Natural killer cell (primary cell): ENCODE results near the gene FLNA. TPM values are rescaled to one million over a fixed set of nuclear protein-coding genes. Genes with fewer than 3 reads are reported as not detected.

Source experiments
- ATAC-seq, 3 donors: fragments of 150-1000 bp in 2 of 3; fragments of 200-7000 bp in 1 of 3; cut with Tn5 transposase; 1 replicate in 1 of 3; 2 replicates in 2 of 3; pipeline ENCODE4 v1.10.0; 2021; ENCODE audit warnings: mild to moderate bottlenecking in 2 of 3, moderate library complexity in 2 of 3
- DNase-seq, 2 donors: peaks; one replicate each; pipeline versions ENCODE4 v3.0.0 to v3.0.0-alpha.2; 2013 to 2021; ENCODE audit warnings: mixed read lengths in 1 of 2
- H3K27ac ChIP-seq: one replicate; pipeline ENCODE4 v1.5.1; 2013; ENCODE audit warnings: mild to moderate bottlenecking, low read length
- H3K27me3 ChIP-seq: one replicate; pipeline ENCODE4 v1.6.1; 2013; ENCODE audit warnings: low read length; ENCODE audit not compliant: control insufficient read depth, insufficient read depth
- H3K36me3 ChIP-seq: one replicate; pipeline ENCODE4 v1.6.1; 2013; ENCODE audit warnings: low read length; ENCODE audit not compliant: control insufficient read depth, insufficient read depth
- H3K4me1 ChIP-seq: one replicate; pipeline ENCODE4 v1.6.1; 2013; ENCODE audit warnings: low read length; ENCODE audit not compliant: control insufficient read depth, insufficient read depth
- H3K4me3 ChIP-seq: one replicate; pipeline ENCODE4 v1.5.1; 2013; ENCODE audit warnings: low read length
- H3K9me3 ChIP-seq: one replicate; pipeline ENCODE4 v1.6.1; 2013; ENCODE audit warnings: low read length; ENCODE audit not compliant: control insufficient read depth, insufficient read depth
- H3K27ac Mint-ChIP-seq, 2 donors: one replicate each; pipeline ENCODE4 v1.8.0; 2022; ENCODE audit warnings: mild to moderate bottlenecking in 2 of 2, mixed read lengths in 2 of 2, moderate library complexity in 1 of 2
- H3K27me3 Mint-ChIP-seq, 2 donors: one replicate each; pipeline ENCODE4 v1.8.0; 2022; ENCODE audit warnings: low read depth in 2 of 2, mixed read lengths in 2 of 2
- H3K36me3 Mint-ChIP-seq: one replicate; pipeline ENCODE4 v1.8.0; 2022; ENCODE audit warnings: mixed read lengths
- H3K4me1 Mint-ChIP-seq, 2 donors: one replicate each; pipeline ENCODE4 v1.8.0; 2022; ENCODE audit warnings: mixed read lengths in 2 of 2
- H3K4me3 Mint-ChIP-seq: one replicate; pipeline ENCODE4 v1.8.0; 2022; ENCODE audit warnings: mild to moderate bottlenecking, moderate library complexity, mixed read lengths
- H3K9me3 Mint-ChIP-seq, 2 donors: one replicate each; pipeline ENCODE4 v1.8.0; 2022; ENCODE audit warnings: mixed read lengths in 2 of 2
- CTCF ChIP-seq: fragments of 200-600 bp; IDR thresholded peaks from one replicate; pipeline ENCODE4 v1.8.0; 2022; ENCODE audit warnings: antibody characterized with exemption
- WGBS: methylation state at CpG from one replicate; pipeline ENCODE4 v1.1.7; 2013; ENCODE audit warnings: missing lambda C conversion rate; ENCODE audit not compliant: insufficient coverage; 5-methylcytosine and 5-hydroxymethylcytosine counted together
- intact Hi-C: fragments of 100-400 bp; cut with micrococcal nuclease; formaldehyde crosslinking; loops from one replicate; pipeline ENCODE4 v1.14.2; 2022
- total RNA-seq, 4 donors: library from RNA; stranded (reverse); fragments of 120-200 nt in 1 of 4; gene quantifications; one replicate each; pipeline versions ENCODE4 v1.2.3 to v1.2.4, GENCODE V29; 2013 to 2022

FLNA gene
- total RNA-seq, 3 donors from 2014 or later (not counting 1 experiment from before 2014, with no cell fraction given): 2,872 to 3,483 (median 2,927) TPM

GRCh38 chrX:154381271-154381670 lies 6.8 kb upstream of the FLNA start:
- H3K27ac ChIP-seq: no peak overlapping the region
- no peaks in the 10 kb centered on the region for H3K9me3 ChIP-seq
- no peaks in the 10 kb centered on the region for H3K27me3 ChIP-seq
- Mint-ChIP-seq H3K9me3 (no peaks in the 10 kb centered on the region), H3K27ac (peak overlapping the region; percentile 80 to 91), H3K4me3 (no peak overlapping the region), H3K4me1 (peaks cover 11 to 12% of the 10 kb centered on the region in 2 donors), H3K27me3 (no peaks in the 10 kb centered on the region), H3K36me3 (no peaks in the 10 kb centered on the region)
- intact Hi-C loops: no loop called here
- 55% methylated on average over 4 of the region's 6 CpGs for WGBS
- ATAC-seq (no peak), DNase-seq (no peak)
- no peak overlapping the region for H3K4me3 ChIP-seq
- H3K36me3 ChIP-seq: peaks cover 6% of the 10 kb centered on the region
- H3K4me1 ChIP-seq: peaks cover 29% of the 10 kb centered on the region
- TF ChIP-seq CTCF: no peak

GRCh38 chrX:154380787-154381186 lies 6.4 kb upstream of the FLNA start:
- no peak overlapping the region for H3K27ac ChIP-seq

GRCh38 chrX:154380153-154380552 lies 5.7 kb upstream of the FLNA start:
- Histone ChIP-seq H3K27ac (peak overlapping the region; percentile 97), H3K4me1 (peaks cover 32% of the 10 kb centered on the region), H3K27me3 (no peaks in the 10 kb centered on the region), H3K36me3 (peaks cover 6% of the 10 kb centered on the region), H3K4me3 (peak overlapping the region; percentile 67), H3K9me3 (no peaks in the 10 kb centered on the region)
- 69% methylated on average over 13 of the region's 13 CpGs for WGBS
- DNase-seq: no peak
- no peaks in the 10 kb centered on the region for H3K9me3 Mint-ChIP-seq
- TF ChIP-seq CTCF: no peak
- peak overlapping the region; percentile 73 for H3K4me3 Mint-ChIP-seq
- peaks cover 11 to 12% of the 10 kb centered on the region in 2 donors for H3K4me1 Mint-ChIP-seq
- no peaks in the 10 kb centered on the region for H3K27me3 Mint-ChIP-seq
- peak overlapping the region; percentile 80 to 91 for H3K27ac Mint-ChIP-seq
- no peaks in the 10 kb centered on the region for H3K36me3 Mint-ChIP-seq
- intact Hi-C loops: no loop called here
- ATAC-seq: no peak

More at GRCh38 chrX:154380787-154381186, 6.4 kb upstream of the FLNA start:
- Histone ChIP-seq H3K36me3 (peaks cover 6% of the 10 kb centered on the region), H3K4me3 (no peak overlapping the region), H3K27me3 (no peaks in the 10 kb centered on the region), H3K9me3 (no peaks in the 10 kb centered on the region), H3K4me1 (peaks cover 29% of the 10 kb centered on the region)
- H3K36me3 Mint-ChIP-seq: no peaks in the 10 kb centered on the region
- no peaks in the 10 kb centered on the region for H3K27me3 Mint-ChIP-seq
- no peaks in the 10 kb centered on the region for H3K9me3 Mint-ChIP-seq
- peaks cover 11 to 12% of the 10 kb centered on the region in 2 donors for H3K4me1 Mint-ChIP-seq
- TF ChIP-seq CTCF: no peak
- intact Hi-C loops: no loop called here
- 95% methylated on average over 13 of the region's 14 CpGs for WGBS
- DNase-seq: no peak
- H3K27ac Mint-ChIP-seq: peak overlapping the region; percentile 80 to 91
- no peak for ATAC-seq
- H3K4me3 Mint-ChIP-seq: peak overlapping the region; percentile 73

- Mint-ChIP-seq H3K27ac (peak overlapping the region; percentile 80 to 91), H3K27me3 (no peaks in the 10 kb centered on the region)
These were observed 5.1 kb upstream of the FLNA start for GRCh38 chrX:154379569-154379951.

More at GRCh38 chrX:154379569-154379951, 5.1 kb upstream of the FLNA start:
- no peaks in the 10 kb centered on the region for H3K9me3 Mint-ChIP-seq
- Histone ChIP-seq H3K27ac (peak overlapping the region; percentile 97), H3K4me3 (peak overlapping the region; percentile 67), H3K36me3 (peaks cover 6% of the 10 kb centered on the region), H3K9me3 (no peaks in the 10 kb centered on the region), H3K27me3 (no peaks in the 10 kb centered on the region), H3K4me1 (peaks cover 36% of the 10 kb centered on the region)
- H3K36me3 Mint-ChIP-seq: no peaks in the 10 kb centered on the region
- H3K4me1 Mint-ChIP-seq: peaks cover 11 to 12% of the 10 kb centered on the region in 2 donors
- TF ChIP-seq CTCF: no peak
- H3K4me3 Mint-ChIP-seq: peak overlapping the region; percentile 73
- DNase-seq (no peak), ATAC-seq (no peak)
- WGBS: 0% methylated on average over 30 of the region's 38 CpGs
- intact Hi-C loops: loop anchor here (10.0 kb wide), 1 partner anchor 285 kb away; the partner anchor contains the start of gene MECP2
